HG02970 (cell line): ENCODE measurements around the gene PTX4.

ENCODE experiments used
- ATAC-seq: cut with Tn5 transposase; IDR thresholded peaks from one replicate; pipeline ENCODE4 v1.9.1; 2021; ENCODE audit warnings: mild to moderate bottlenecking, moderate library complexity, moderate number of reproducible peaks; ENCODE audit not compliant: unreplicated experiment, low FRiP score

PTX4 gene

GRCh38 chr16:1488619-1489018 lies at the start of gene PTX4:
TSS of gene PTX4 (minus strand) at chr16:1488944. CDS start at chr16:1488909, 35 bp downstream.
- no peak for ATAC-seq

- no peak for ATAC-seq
Measured at GRCh38 chr16:1537763-1538289, 49.1 kb upstream of the PTX4 start.

- no peak for ATAC-seq
Measured at GRCh38 chr16:1537138-1537577, 48.4 kb upstream of the PTX4 start.

- no peak for ATAC-seq
Measured at GRCh38 chr16:1536601-1537000, 47.9 kb upstream of the PTX4 start.

- no peak for ATAC-seq
Measured at GRCh38 chr16:1535391-1536291, 46.9 kb upstream of the PTX4 start.

- ATAC-seq: no peak
Measured at GRCh38 chr16:1534021-1535020, 45.6 kb upstream of the PTX4 start.

- ATAC-seq: no peak
Measured at GRCh38 chr16:1533443-1533951, 44.8 kb upstream of the PTX4 start, which contains the start of gene TMEM204. TSS of gene TMEM204 (plus strand) at chr16:1533666. CDS start at chr16:1534276, 610 bp downstream.

- no peak for ATAC-seq
Measured at GRCh38 chr16:1532771-1533170, 44.0 kb upstream of the PTX4 start.

- ATAC-seq: no peak
Measured at GRCh38 chr16:1532081-1532760, 43.5 kb upstream of the PTX4 start.

- ATAC-seq: no peak
Measured at GRCh38 chr16:1531638-1531910, 42.8 kb upstream of the PTX4 start.

GRCh38 chr16:1530883-1531637 lies 42.3 kb upstream of the PTX4 start:
- ATAC-seq: no peak

GRCh38 chr16:1530349-1530882 lies 41.7 kb upstream of the PTX4 start:
- no peak for ATAC-seq

GRCh38 chr16:1528921-1529537 lies 40.3 kb upstream of the PTX4 start:
- ATAC-seq: no peak

- ATAC-seq: no peak
Measured at GRCh38 chr16:1527836-1528811, 39.4 kb upstream of the PTX4 start.

- ATAC-seq: no peak
Measured at GRCh38 chr16:1526608-1527555, 38.1 kb upstream of the PTX4 start.

- ATAC-seq: no peak
Measured at GRCh38 chr16:1525871-1526607, 37.3 kb upstream of the PTX4 start.
